ENCODE measurements around the gene KLB.
"Not testable (repeated sequence)": the region's sequence is repeated elsewhere in the genome, so short reads cannot be mapped to it uniquely, and the experiment has no call there.

The KLB gene

DNA sequence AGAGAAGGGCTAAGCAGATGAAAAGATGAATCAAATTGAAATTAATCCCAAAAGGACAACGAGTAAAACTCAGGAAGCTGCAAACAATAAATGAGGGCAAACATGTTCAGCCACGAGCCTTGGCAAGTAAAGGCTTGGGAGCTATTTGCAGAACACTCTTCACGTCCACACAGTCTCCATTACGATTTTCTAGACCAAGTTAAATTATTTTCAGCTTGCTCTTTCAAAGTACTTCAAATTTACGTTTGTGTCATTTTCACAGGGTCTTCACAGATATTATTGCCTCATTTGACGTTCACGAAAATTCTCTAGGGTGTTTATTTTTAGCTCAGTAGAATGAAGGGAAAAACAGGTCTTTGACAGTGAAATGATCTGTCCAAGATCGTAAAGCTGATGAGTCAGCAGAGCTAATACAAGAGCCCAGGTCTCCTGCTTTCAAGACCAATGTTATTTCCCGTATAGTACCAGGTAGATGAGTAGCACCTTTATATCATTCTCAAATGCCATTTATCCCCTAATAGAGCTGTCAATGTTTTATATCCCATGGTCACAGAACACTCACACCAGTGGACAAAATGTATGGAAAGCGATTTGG is 20.9 kb downstream of the KLB start:
- DNase-seq = no peak

- no peak for DNase-seq
Observed at GRCh38 chr4:39429476-39430334, 23.0 kb downstream of the KLB start.

- no peak for DNase-seq
Observed at GRCh38 chr4:39433878-39434492, 27.3 kb downstream of the KLB start.

DNA sequence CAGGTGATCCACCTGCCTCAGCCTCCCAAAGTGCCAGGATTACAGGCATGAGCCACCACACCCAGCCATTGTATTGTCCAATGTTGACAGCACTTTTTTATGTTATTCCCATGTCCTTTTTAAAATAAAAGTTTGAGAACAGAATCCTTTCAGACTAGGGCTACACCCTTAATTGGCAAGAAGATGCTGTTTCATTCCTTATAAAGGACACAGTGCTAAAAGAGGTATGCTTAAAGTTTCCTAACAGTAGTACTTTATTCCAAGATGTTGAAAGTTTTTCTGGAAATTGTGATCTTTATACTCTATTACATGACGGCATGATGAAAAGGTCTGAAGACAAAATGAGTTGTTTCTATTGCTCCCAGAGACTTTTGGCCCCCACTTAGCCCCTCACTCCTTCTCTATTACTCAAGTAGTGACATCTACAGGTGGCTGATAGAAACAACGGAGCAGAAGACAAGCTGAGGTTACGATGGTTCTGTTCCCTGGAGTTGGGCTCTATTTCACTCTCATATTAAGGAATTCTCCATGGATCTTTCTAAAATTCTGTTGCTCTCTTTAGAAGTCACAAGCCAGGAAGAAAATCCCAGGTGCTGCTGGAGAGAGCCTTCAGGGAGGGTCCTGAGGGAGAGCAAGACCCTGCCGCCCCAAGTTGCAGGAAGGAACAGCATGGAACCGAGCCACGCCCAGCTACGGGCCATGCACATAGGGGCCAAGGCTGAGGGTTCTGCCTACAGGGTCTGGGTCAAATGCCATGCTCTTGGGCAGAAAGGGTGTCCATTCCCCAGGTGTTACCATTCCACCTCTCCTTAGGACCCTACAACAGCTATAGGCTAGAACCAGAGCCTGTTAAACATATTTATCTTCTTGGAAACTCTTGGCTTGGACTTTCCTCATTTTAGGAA is 29.2 kb downstream of the KLB start:
- DNase-seq = peak in 1 of 2 experiments; percentile 13

DNA sequence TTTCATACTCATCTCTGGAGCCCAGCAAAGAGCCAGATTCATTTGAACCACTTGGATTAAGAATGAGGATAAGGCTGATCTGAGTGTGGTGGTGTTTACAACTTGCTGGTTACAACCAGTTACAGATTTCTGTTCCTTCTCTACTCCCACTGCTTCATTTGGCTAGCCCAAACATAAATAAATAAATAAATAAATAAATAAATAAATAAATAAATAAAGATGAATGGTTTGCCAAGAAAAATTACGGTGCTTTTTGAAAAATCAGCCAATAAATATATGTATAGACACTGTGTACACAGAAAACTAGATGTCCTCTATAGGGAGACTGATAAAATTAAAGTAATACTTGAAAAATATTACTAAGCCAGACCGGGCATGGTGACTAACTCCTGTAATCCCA is 34.9 kb downstream of the KLB start:
- DNase-seq = no peak

DNA sequence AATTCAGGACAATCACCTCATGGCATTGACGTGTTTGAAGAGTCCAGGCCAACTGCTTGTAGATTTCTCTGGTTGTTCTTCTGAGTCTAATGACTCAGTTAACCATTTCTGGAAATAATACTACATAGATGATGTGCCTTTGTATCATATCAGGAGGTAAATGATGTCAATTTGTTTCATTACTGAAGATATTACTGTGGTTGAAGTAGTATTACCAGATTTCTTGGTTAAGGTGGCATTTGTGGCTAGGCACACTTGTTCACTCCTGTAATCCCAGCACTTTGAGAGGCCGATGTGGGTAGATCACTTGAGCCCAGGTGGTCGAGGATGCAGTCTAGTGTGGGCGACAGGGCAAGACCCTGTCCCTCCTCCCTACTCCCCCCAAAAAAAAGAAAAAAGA is 36.3 kb downstream of the KLB start:
- no peak for DNase-seq

DNA sequence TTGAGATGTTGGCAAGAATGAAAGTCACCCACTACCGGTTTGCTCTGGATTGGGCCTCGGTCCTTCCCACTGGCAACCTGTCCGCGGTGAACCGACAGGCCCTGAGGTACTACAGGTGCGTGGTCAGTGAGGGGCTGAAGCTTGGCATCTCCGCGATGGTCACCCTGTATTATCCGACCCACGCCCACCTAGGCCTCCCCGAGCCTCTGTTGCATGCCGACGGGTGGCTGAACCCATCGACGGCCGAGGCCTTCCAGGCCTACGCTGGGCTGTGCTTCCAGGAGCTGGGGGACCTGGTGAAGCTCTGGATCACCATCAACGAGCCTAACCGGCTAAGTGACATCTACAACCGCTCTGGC is 39.7 kb downstream of the KLB start:
- no peak for DNase-seq

DNA sequence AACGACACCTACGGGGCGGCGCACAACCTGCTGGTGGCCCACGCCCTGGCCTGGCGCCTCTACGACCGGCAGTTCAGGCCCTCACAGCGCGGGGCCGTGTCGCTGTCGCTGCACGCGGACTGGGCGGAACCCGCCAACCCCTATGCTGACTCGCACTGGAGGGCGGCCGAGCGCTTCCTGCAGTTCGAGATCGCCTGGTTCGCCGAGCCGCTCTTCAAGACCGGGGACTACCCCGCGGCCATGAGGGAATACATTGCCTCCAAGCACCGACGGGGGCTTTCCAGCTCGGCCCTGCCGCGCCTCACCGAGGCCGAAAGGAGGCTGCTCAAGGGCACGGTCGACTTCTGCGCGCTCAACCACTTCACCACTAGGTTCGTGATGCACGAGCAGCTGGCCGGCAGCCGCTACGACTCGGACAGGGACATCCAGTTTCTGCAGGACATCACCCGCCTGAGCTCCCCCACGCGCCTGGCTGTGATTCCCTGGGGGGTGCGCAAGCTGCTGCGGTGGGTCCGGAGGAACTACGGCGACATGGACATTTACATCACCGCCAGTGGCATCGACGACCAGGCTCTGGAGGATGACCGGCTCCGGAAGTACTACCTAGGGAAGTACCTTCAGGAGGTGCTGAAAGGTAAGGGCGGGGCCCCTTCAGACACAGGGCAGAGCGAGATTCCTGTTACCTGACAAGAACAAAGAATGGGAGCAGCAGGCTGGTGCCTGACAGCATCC is 40.3 kb downstream of the KLB start:
- no peak for DNase-seq

DNA sequence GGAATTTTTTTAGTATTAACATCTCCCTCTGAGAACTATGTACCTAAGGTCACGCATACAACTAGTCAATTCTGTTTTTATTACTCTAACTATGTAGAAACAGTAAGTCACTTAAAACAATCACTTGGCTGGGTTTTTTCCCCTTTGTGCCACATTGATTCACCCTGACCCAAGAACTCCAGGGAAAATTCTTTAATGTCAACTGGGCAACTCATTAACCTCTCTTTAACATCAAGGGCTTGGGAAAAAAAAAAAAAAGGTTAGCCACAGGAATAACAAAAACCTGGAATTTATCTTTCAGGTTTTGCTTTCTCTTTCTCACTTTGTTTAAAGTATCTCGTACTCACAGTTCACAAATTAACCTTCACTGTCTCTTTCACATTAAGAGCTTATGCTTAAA is 43.9 kb downstream of the KLB start:
- DNase-seq = no peak

- no peak for DNase-seq
Observed at GRCh38 chr4:39451423-39452023, 44.8 kb downstream of the KLB start.

DNA sequence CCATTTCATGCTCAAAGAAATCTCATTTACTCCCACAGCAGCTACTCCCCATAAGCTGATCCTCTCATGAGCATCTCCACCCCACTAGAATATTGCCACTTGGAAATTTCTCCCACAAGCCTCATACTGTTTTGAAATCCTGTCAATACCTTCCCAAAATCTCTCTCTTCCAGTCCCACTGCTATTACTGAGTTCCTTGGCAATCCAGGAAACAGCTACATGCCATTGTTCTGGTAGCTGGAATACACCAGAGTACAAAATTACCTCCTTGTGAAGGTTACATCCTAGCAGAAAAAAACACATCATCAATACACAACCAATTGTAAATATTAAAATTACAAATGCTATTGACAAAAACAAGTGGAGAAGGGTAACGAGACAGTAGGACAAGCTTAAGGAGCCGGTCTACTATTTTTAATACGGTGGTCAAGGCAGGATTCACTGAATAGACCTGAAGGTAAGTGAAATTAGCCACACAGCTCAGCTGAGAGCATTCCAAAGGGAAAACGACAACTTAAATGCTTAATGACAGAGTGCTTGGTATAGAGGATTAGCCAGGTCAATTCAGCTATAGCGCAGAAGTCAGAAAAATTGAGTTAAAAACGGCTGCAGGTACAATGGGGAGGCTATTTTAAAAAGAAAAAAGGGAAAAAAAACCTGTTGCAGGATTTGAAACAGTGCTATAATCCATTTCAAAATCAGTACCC is 45.6 kb downstream of the KLB start:
- no peak for DNase-seq

GRCh38 chr4:39452860-39453587 is 46.3 kb downstream of the KLB start:
- DNase-seq = no peak

- no peak for DNase-seq
Observed at GRCh38 chr4:39453738-39454137, 47.0 kb downstream of the KLB start.

GRCh38 chr4:39455486-39455885 is 48.8 kb downstream of the KLB start:
- no peak for DNase-seq

GRCh38 chr4:39456946-39457763 is 50.4 kb downstream of the KLB start:
- DNase-seq = no peak

DNA sequence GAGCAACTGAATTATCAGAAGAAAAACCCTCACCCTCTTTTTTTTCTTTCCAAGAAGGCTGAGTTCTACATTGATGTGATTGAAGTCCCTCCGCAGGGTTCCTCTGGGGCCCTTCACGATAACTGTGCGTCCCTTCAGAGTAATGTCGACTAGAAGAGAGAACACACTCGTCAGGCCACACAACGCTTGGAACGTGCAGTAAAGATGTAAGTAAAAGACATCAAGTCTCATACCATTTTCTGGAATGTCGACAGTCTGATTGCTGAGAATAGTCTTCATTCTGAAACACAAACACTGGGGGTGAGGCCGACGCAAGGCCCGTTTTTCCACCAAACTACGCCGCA is 51.4 kb downstream of the KLB start:
- DNase-seq = not testable (repeated sequence)

DNA sequence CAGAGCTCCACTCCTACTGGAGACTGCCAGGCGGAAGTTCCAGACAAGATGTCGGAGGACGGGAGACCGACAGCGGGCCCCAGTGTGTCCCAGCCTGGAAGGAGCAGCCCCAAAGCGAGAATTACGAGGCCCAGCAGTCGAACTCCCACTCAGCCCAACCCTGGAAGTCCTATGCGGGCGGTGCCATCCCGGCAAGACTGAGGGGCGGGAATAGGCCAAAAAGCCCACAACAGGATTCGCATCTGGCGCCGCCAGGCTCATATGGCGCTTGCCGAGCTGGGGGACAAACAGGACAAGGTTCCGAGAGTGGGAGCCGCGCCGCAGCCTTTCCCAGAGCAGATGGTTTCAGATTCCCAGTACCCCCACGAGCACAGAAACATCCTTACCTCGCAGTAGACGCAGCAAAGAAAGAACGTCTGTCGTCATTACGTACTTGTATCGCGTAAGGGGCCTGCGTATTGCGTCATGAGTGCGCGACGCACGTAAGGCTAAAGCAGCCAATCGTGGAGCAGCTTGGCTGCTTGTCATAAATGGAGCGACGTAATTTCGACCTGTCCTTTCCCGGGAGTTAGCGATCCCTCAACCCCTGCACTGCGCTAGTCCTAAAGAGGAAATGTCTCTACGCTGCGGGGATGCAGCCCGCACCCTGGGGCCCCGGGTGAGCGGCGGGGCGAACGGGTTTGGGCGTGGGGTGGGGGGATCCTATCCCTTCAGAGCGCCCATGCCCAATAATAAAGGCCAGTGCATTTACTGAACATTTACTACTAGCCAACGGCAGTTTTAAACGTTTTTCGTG is 52.0 kb downstream of the KLB start, which contains the start of the genes LIAS and RPL9:
TSS of gene LIAS (plus strand) at position 552 of the 796 bp plus-strand sequence. CDS start at position 614, 62 bp downstream.
TSS of gene RPL9 (minus strand) at position 418 of the 796 bp plus-strand sequence. CDS start 483 bp downstream, outside the sequence.
- DNase-seq = peak; percentile 97 to 98

- DNase-seq = peak; percentile 0 to 5
Observed at GRCh38 chr4:39464886-39465501, 58.3 kb downstream of the KLB start.

All from NCI-H526 (cell line).